SK-N-SH treated with all-trans-retinoic acid at 6 μM for 48 hours (cell line): Measurements from ENCODE around the gene TMEM167B.

ENCODE experiments used
- ARNTL ChIP-seq: fragments of 450-650 bp; formaldehyde crosslinking; IDR thresholded peaks from 2 replicates; pipeline ENCODE4 v1.5.0; 2020; ENCODE audit warnings: low read depth, mild to moderate bottlenecking, moderate library complexity, borderline replicate concordance
- ESRRG ChIP-seq: fragments of 250-450 bp; sonication (Bioruptor Pico); IDR thresholded peaks from 2 replicates; pipeline ENCODE4 v1.6.1; 2021; ENCODE audit warnings: mild to moderate bottlenecking
- GLIS3 ChIP-seq: fragments of 250-450 bp; sonication (Bioruptor Pico); IDR thresholded peaks from 2 replicates; pipeline ENCODE4 v1.5.0; 2020; ENCODE audit warnings: mild to moderate bottlenecking, moderate library complexity
- ISL1 ChIP-seq: fragments of 250-450 bp; sonication (Bioruptor Pico); IDR thresholded peaks from 2 replicates; pipeline ENCODE4 v2.1.2; 2022; ENCODE audit warnings: mild to moderate bottlenecking, moderate library complexity
- TCF4 ChIP-seq: fragments of 250-450 bp; sonication (Bioruptor Pico); IDR thresholded peaks from 2 replicates; pipeline ENCODE4 v1.8.0; 2021; ENCODE audit warnings: mild to moderate bottlenecking, moderate library complexity, borderline replicate concordance
- TOX ChIP-seq: fragments of 250-450 bp; sonication (Bioruptor Pico); IDR thresholded peaks from 2 replicates; pipeline ENCODE4 v1.8.0; 2021; ENCODE audit warnings: mild to moderate bottlenecking, moderate library complexity, borderline replicate concordance
- ZC3H10 ChIP-seq: fragments of 250-450 bp; sonication (Bioruptor Pico); IDR thresholded peaks from 2 replicates; pipeline ENCODE4 v1.5.1; 2021; ENCODE audit warnings: mild to moderate bottlenecking, moderate library complexity
- ZFP3 ChIP-seq: fragments of 250-450 bp; sonication (Bioruptor Pico); IDR thresholded peaks from 2 replicates; pipeline ENCODE4 v1.5.0; 2020; ENCODE audit warnings: mild to moderate bottlenecking, moderate library complexity
- ZFP30 ChIP-seq: fragments of 450-650 bp; formaldehyde crosslinking; IDR thresholded peaks from 2 replicates; pipeline ENCODE4 v1.5.0; 2022; ENCODE audit warnings: mild to moderate bottlenecking, moderate library complexity
- ZNF70 ChIP-seq: fragments of 450-650 bp; formaldehyde crosslinking; IDR thresholded peaks from 2 replicates; pipeline ENCODE4 v1.5.0; 2020; ENCODE audit warnings: mild to moderate bottlenecking, moderate library complexity
- ZNF8 ChIP-seq: fragments of 450-650 bp; formaldehyde crosslinking; IDR thresholded peaks from 2 replicates; pipeline ENCODE4 v1.5.0; 2020; ENCODE audit warnings: mild to moderate bottlenecking, moderate library complexity
- TF ChIP-seq, protein P1 (sequence below): fragments of 250-450 bp; sonication (Bioruptor Pico); IDR thresholded peaks from 2 replicates; pipeline ENCODE4 v1.8.0; 2020; ENCODE audit warnings: mild to moderate bottlenecking, moderate library complexity, borderline replicate concordance
- TF ChIP-seq, protein P2 (sequence below): fragments of 250-450 bp; sonication (Bioruptor Pico); IDR thresholded peaks from 2 replicates; pipeline ENCODE4 v1.5.1; 2020; ENCODE audit warnings: low read depth, mild to moderate bottlenecking, moderate library complexity
- TF ChIP-seq, protein P3 (sequence below): fragments of 250-450 bp; sonication (Bioruptor Pico); IDR thresholded peaks from 2 replicates; pipeline ENCODE4 v1.5.1; 2021; ENCODE audit warnings: mild to moderate bottlenecking, moderate library complexity

DNA sequence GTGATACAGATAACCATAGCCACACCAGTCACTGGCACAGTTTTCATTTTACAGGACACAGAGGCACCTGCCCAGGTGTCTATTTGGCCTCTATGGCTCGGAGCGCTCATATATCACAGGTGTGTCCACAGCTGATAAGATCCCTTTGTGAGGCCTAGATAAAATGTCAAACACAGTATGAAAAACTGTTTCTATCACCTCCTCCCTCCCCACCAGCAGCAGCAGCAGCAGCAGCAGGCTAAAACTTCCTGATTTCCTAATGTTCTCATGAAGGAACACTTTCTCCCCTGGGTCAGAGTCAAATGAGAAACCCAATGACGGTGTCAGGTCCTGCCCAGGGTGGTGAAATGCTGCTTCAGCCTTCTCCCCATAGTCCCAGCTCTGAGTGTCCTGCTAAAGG lies 47.8 kb downstream of the TMEM167B start:
- no peak for TF ChIP-seq ZNF70 (CRISPR knock-in tag)
- no peak for TF ChIP-seq ZNF8 (CRISPR knock-in tag)
- TF ChIP-seq ARNTL (CRISPR knock-in tag), result no peak
- TF ChIP-seq, protein P1, sequence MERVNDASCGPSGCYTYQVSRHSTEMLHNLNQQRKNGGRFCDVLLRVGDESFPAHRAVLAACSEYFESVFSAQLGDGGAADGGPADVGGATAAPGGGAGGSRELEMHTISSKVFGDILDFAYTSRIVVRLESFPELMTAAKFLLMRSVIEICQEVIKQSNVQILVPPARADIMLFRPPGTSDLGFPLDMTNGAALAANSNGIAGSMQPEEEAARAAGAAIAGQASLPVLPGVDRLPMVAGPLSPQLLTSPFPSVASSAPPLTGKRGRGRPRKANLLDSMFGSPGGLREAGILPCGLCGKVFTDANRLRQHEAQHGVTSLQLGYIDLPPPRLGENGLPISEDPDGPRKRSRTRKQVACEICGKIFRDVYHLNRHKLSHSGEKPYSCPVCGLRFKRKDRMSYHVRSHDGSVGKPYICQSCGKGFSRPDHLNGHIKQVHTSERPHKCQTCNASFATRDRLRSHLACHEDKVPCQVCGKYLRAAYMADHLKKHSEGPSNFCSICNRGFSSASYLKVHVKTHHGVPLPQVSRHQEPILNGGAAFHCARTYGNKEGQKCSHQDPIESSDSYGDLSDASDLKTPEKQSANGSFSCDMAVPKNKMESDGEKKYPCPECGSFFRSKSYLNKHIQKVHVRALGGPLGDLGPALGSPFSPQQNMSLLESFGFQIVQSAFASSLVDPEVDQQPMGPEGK (CRISPR knock-in tag), result no peak
- TF ChIP-seq TOX (CRISPR knock-in tag), result no peak
- TF ChIP-seq, protein P2, sequence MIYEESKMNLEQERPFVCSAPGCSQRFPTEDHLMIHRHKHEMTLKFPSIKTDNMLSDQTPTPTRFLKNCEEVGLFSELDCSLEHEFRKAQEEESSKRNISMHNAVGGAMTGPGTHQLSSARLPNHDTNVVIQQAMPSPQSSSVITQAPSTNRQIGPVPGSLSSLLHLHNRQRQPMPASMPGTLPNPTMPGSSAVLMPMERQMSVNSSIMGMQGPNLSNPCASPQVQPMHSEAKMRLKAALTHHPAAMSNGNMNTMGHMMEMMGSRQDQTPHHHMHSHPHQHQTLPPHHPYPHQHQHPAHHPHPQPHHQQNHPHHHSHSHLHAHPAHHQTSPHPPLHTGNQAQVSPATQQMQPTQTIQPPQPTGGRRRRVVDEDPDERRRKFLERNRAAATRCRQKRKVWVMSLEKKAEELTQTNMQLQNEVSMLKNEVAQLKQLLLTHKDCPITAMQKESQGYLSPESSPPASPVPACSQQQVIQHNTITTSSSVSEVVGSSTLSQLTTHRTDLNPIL (CRISPR knock-in tag), result no peak
- TF ChIP-seq ZFP3 (CRISPR knock-in tag), result no peak
- no peak for TF ChIP-seq GLIS3 (CRISPR knock-in tag)
- no peak for TF ChIP-seq ZFP30 (CRISPR knock-in tag)
- no peak for TF ChIP-seq TCF4 (CRISPR knock-in tag)
- TF ChIP-seq ESRRG (CRISPR knock-in tag), result no peak
- TF ChIP-seq, protein P3, sequence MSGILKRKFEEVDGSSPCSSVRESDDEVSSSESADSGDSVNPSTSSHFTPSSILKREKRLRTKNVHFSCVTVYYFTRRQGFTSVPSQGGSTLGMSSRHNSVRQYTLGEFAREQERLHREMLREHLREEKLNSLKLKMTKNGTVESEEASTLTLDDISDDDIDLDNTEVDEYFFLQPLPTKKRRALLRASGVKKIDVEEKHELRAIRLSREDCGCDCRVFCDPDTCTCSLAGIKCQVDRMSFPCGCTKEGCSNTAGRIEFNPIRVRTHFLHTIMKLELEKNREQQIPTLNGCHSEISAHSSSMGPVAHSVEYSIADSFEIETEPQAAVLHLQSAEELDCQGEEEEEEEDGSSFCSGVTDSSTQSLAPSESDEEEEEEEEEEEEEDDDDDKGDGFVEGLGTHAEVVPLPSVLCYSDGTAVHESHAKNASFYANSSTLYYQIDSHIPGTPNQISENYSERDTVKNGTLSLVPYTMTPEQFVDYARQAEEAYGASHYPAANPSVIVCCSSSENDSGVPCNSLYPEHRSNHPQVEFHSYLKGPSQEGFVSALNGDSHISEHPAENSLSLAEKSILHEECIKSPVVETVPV (CRISPR knock-in tag), result no peak
- TF ChIP-seq ZC3H10 (CRISPR knock-in tag), result no peak
- TF ChIP-seq ISL1 (CRISPR knock-in tag), result no peak
